GM23248 (cell line): Measurements from ENCODE around the gene HDAC3. TPM values are rescaled to one million over a fixed set of nuclear protein-coding genes. Genes with fewer than 3 reads are reported as not detected.

ENCODE experiments used
- DNase-seq: peaks from one replicate; pipeline ENCODE4 v3.0.0-alpha.2; 2015
- H2AFZ ChIP-seq: fragments of 200-600 bp; sonication (generic); 2 replicates; pipeline ENCODE4 v1.6.1; 2016; ENCODE audit warnings: antibody characterized with exemption
- H3F3A ChIP-seq: fragments of 200-600 bp; sonication (generic); 2 replicates; pipeline ENCODE4 v1.6.1; 2016; ENCODE audit warnings: mild to moderate bottlenecking, antibody characterized with exemption, mixed run types; ENCODE audit not compliant: insufficient read depth
- H3K27ac ChIP-seq: fragments of 200-600 bp; sonication (generic); 2 replicates; pipeline ENCODE4 v1.5.1; 2016; ENCODE audit warnings: mild to moderate bottlenecking
- H3K27me3 ChIP-seq: fragments of 200-600 bp; sonication (generic); replicated peaks from 2 replicates; pipeline ENCODE4 v1.6.1; 2016; ENCODE audit warnings: mild to moderate bottlenecking; ENCODE audit not compliant: insufficient read depth
- H3K36me3 ChIP-seq: fragments of 200-600 bp; sonication (generic); 2 replicates; pipeline ENCODE4 v1.6.1; 2016; ENCODE audit warnings: low read depth, mild to moderate bottlenecking
- H3K4me1 ChIP-seq: fragments of 200-600 bp; sonication (generic); 2 replicates; pipeline ENCODE4 v1.6.1; 2016; ENCODE audit warnings: mild to moderate bottlenecking; ENCODE audit not compliant: insufficient read depth
- H3K4me2 ChIP-seq: fragments of 200-600 bp; sonication (generic); one replicate; pipeline ENCODE4 v1.6.1; 2016; ENCODE audit warnings: mild to moderate bottlenecking; ENCODE audit not compliant: unreplicated experiment
- H3K4me3 ChIP-seq: fragments of 200-600 bp; sonication (generic); 2 replicates; pipeline ENCODE4 v1.5.1; 2016; ENCODE audit warnings: mild to moderate bottlenecking
- H3K79me2 ChIP-seq: fragments of 200-600 bp; sonication (generic); 2 replicates; pipeline ENCODE4 v1.6.1; 2016; ENCODE audit warnings: mild to moderate bottlenecking; ENCODE audit not compliant: insufficient read depth
- H3K9ac ChIP-seq: fragments of 200-600 bp; sonication (generic); 2 replicates; pipeline ENCODE4 v1.6.1; 2016; ENCODE audit warnings: mild to moderate bottlenecking
- H3K9me2 ChIP-seq: fragments of 200-600 bp; sonication (generic); 2 replicates; pipeline ENCODE4 v1.6.1; 2016; ENCODE audit warnings: mixed run types, mild to moderate bottlenecking, moderate library complexity; ENCODE audit not compliant: insufficient read depth
- H3K9me3 ChIP-seq: fragments of 200-600 bp; sonication (generic); one replicate; pipeline ENCODE4 v1.6.1; 2017; ENCODE audit warnings: low read depth
- H4K20me1 ChIP-seq: fragments of 200-600 bp; sonication (generic); 2 replicates; pipeline ENCODE4 v1.6.0; 2016; ENCODE audit not compliant: insufficient read depth
- EZH2 ChIP-seq: fragments of 200-600 bp; sonication (generic); IDR thresholded peaks from 2 replicates; pipeline ENCODE4 v1.6.1; 2018; ENCODE audit warnings: antibody characterized with exemption, mild to moderate bottlenecking; ENCODE audit not compliant: insufficient read depth, poor library complexity, severe bottlenecking
- EZH2phosphoT487 ChIP-seq: fragments of 200-600 bp; sonication (generic); IDR thresholded peaks from 2 replicates; pipeline ENCODE4 v1.6.1; 2018; ENCODE audit warnings: antibody characterized with exemption, moderate library complexity, mild to moderate bottlenecking, low read depth; ENCODE audit not compliant: insufficient read depth
- WGBS, 2 experiments: methylation state at CpG; one replicate each; pipeline ENCODE4 v1.1.6; 2015 to 2017; ENCODE audit warnings: low lambda C conversion rate in 2 of 2, low coverage in 1 of 2; ENCODE audit errors: missing lambda C conversion rate in 2 of 2; 5-methylcytosine and 5-hydroxymethylcytosine counted together
- in situ Hi-C: fragments of 300-500 bp; cut with MboI; formaldehyde crosslinking; loops from 2 replicates; pipeline ENCODE4 v1.15.0; 2020
- polyA plus RNA-seq: library from polyadenylated mRNA; unstranded; fragments of >200 nt; fragmentation: Nextera tagmentation; extraction: Ambion mirVana; gene quantifications from 2 replicates; pipeline ENCODE4 v1.2.1, GENCODE V29; 2016
- total RNA-seq: library from RNA; depleted of rRNA; stranded (reverse); fragments of >200 nt; shearing (Covaris generic); gene quantifications from 2 replicates; pipeline ENCODE4 v1.2.3, GENCODE V29; 2014

Gene HDAC3
- total and polyA plus RNA-seq, 2 experiments from 2014 or later = 53.2 to 62.9 TPM

- Histone ChIP-seq H3F3A (peaks cover 10% of the 10 kb centered on the region; the same call in 1 of the 2 replicates), H3K4me3 (no peak overlapping the region), H4K20me1 (no peaks in the 10 kb centered on the region), H3K9ac (peak overlapping the region; percentile 17; the same call in 1 of the 2 replicates), H3K9me3 (no peaks in the 10 kb centered on the region), H3K4me2 (no peak overlapping the region), H3K79me2 (no peaks in the 10 kb centered on the region), H3K4me1 (peaks cover 13% of the 10 kb centered on the region; the same call in 1 of the 2 replicates), H3K27me3 (no peaks in the 10 kb centered on the region), H3K27ac (peak overlapping the region; percentile 28), H2AFZ (no peak overlapping the region), H3K9me2 (no peaks in the 10 kb centered on the region), H3K36me3 (no peaks in the 10 kb centered on the region)
- DNase-seq = peak; percentile 23
- WGBS, 2 experiments = 63 to 71% methylated on average over 4 of the region's 4 CpGs
- TF ChIP-seq EZH2phosphoT487 = no peak
- TF ChIP-seq EZH2 = no peak
- in situ Hi-C loops = no loop called here
Observed at GRCh38 chr5:141669520-141669919, 32.9 kb upstream of the HDAC3 start.

DNA sequence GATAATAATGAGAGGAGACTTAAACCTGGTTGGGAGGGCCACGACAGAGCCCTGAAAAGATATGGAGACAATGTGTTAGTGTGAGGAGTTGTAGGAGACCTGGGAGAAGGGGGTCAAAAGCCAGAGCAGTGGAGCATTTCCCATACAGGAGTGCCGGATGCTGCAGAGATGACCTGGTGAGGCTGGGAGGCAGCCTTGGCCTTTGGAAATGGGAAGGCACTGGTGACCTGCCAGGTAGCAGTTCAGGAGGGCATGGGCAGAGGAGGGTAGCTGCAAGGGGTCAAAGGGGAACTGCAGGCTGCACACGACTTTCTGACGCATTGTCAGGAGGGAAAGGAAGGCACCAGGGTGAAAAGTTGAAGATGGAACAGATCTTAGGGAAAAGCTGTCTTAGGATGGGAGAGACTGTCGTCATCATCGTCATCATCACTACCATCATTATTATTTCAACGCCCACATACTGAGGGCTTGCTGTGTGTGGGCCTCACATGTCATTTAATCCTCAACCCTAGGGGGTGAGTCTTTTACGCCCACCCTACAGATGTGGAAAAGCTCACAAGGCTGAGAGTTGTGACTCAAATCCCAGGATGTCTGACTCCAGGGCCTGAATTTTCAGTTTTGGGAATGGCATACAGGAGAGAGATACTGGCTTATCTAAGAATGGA lies 32.1 kb upstream of the HDAC3 start:
- peak overlapping the region; percentile 28 for H3K27ac ChIP-seq
- no peaks in the 10 kb centered on the region for H4K20me1 ChIP-seq
- H3K4me1 ChIP-seq = peaks cover 13% of the 10 kb centered on the region; the same call in 1 of the 2 replicates
- WGBS, 2 experiments = 61 to 65% methylated on average over 8 of the region's 8 CpGs
- peaks cover 10% of the 10 kb centered on the region; the same call in 1 of the 2 replicates for H3F3A ChIP-seq
- no peaks in the 10 kb centered on the region for H3K9me2 ChIP-seq
- no peak overlapping the region for H3K4me2 ChIP-seq
- H3K9me3 ChIP-seq = no peaks in the 10 kb centered on the region
- peak overlapping the region; percentile 17; the same call in 1 of the 2 replicates for H3K9ac ChIP-seq
- H3K36me3 ChIP-seq = no peaks in the 10 kb centered on the region
- no peaks in the 10 kb centered on the region for H3K27me3 ChIP-seq
- no peak for TF ChIP-seq EZH2phosphoT487
- TF ChIP-seq EZH2 = no peak
- peak; percentile 46 for DNase-seq
- H2AFZ ChIP-seq = no peak overlapping the region
- no peaks in the 10 kb centered on the region for H3K79me2 ChIP-seq
- H3K4me3 ChIP-seq = no peak overlapping the region
- in situ Hi-C loops = no loop called here

DNA sequence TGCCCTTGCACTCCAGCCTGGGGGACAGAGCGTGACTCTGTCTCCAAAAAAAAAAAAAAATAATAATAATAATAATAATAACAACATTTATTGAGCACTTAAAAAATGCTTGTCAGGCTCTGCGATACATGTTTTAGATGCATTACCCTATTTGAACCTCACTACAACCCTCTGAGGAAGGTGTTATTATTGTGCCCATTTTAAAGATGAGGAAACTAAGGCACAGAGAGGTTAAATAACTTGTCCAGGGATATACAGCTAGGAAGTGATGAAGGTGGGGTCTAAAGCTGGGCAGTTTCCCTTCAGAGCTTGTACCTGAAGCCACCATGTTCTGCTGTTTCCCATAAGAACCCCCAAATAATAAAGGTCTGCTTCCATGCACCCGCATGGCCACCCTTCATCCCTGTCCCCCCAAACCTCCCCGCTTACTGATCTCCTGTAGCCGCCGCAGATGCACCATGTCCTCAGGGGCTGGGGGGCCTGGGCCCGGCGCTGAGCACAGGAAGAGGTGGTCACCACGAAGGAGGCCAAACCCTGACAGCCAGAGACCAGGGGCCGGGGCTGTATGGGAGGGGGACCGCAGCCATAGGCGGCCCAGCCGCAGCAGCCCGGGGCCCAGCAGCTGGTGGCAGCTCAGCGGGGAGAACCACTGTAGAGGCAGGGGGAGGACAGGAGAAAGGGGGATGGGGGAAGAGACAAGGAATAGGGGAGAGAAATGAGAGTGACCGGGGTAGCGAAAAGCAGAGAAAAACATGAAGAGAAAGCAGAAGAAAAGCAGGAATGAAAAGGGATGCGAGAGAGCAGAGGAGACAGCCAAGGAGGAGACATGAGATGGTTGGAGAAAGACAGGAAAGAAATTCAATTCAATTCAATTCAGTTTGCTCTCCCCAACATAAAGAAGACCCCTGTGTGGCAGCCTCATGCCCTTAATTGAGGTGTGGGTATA lies 29.6 kb upstream of the HDAC3 start:
- no peak overlapping the region for H3K4me3 ChIP-seq
- no peaks in the 10 kb centered on the region for H4K20me1 ChIP-seq
- no peak for DNase-seq
- H3K9me2 ChIP-seq = no peaks in the 10 kb centered on the region
- H3K4me2 ChIP-seq = no peak overlapping the region
- no peaks in the 10 kb centered on the region for H3K79me2 ChIP-seq
- peaks cover 13% of the 10 kb centered on the region; the same call in 1 of the 2 replicates for H3K4me1 ChIP-seq
- no peaks in the 10 kb centered on the region for H3K27me3 ChIP-seq
- no peak overlapping the region for H3K9ac ChIP-seq
- H3K36me3 ChIP-seq = no peaks in the 10 kb centered on the region
- H3F3A ChIP-seq = peaks cover 10% of the 10 kb centered on the region; the same call in 1 of the 2 replicates
- no peak overlapping the region for H3K27ac ChIP-seq
- TF ChIP-seq EZH2 (no peak), EZH2phosphoT487 (no peak)
- no peak overlapping the region for H2AFZ ChIP-seq
- in situ Hi-C loops = no loop called here
- no peaks in the 10 kb centered on the region for H3K9me3 ChIP-seq
- WGBS, 2 experiments = 84 to 96% methylated on average over 14 to 18 of the region's 18 CpGs

DNA sequence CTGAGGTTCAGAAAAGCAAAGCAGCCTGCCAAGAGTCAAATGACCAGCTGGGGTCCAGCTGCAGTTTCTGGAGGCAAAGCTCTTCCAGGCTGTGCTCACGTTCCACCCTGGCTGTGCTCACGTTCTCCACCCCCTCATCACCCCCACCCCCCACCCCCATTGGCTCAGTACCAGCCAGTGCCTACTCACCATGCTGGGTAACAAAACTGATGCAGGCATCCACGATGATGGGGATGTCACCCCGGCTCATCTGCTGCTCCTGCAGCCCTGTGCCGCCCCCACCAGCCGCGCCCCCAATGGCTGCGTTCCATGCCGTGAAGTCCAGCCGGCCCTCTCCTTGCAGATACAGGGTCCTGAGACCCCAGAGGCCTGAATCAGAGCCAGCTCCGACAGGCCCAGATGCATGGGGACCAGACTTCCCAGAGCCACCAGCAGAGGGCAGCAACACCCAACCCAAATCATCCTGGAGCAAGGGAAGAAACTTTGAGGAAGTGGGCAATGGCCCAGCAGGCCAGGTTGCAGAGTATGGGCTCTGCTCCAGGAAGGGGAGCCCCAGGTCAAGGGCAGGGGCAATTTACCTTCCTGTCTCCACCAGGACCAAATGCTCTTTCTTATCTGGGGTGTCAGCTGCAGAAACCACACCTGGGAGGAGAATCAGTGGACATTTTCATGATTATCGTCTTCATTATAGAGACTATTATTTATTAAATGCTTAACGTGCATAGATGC lies 28.2 kb upstream of the HDAC3 start:
- no peaks in the 10 kb centered on the region for H3K27me3 ChIP-seq
- H3K27ac ChIP-seq = no peak overlapping the region
- H3K9ac ChIP-seq = no peak overlapping the region
- WGBS, 2 experiments = 22% methylated on average over 10 to 13 of the region's 13 CpGs
- no peaks in the 10 kb centered on the region for H4K20me1 ChIP-seq
- no peaks in the 10 kb centered on the region for H3K36me3 ChIP-seq
- H3K9me2 ChIP-seq = no peaks in the 10 kb centered on the region
- no peak overlapping the region for H2AFZ ChIP-seq
- H3K4me2 ChIP-seq = no peak overlapping the region
- H3K79me2 ChIP-seq = no peaks in the 10 kb centered on the region
- DNase-seq = peak; percentile 69
- peaks cover 13% of the 10 kb centered on the region; the same call in 1 of the 2 replicates for H3K4me1 ChIP-seq
- peaks cover 10% of the 10 kb centered on the region; the same call in 1 of the 2 replicates for H3F3A ChIP-seq
- in situ Hi-C loops = no loop called here
- TF ChIP-seq EZH2 (no peak), EZH2phosphoT487 (no peak)
- no peaks in the 10 kb centered on the region for H3K9me3 ChIP-seq
- H3K4me3 ChIP-seq = no peak overlapping the region
